Stimulated activated naive CD4-positive, alpha-beta T cell (primary cell): ENCODE data around the gene TBC1D1.
"Not testable (repeated sequence)": the region's sequence is repeated elsewhere in the genome, so short reads cannot be mapped to it uniquely, and the experiment has no call there.

Experiments
- DNase-seq, 6 experiments: peaks; one replicate each; lab custom pipeline; 2025; lab: John Stamatoyannopoulos, UW

Gene TBC1D1

DNA sequence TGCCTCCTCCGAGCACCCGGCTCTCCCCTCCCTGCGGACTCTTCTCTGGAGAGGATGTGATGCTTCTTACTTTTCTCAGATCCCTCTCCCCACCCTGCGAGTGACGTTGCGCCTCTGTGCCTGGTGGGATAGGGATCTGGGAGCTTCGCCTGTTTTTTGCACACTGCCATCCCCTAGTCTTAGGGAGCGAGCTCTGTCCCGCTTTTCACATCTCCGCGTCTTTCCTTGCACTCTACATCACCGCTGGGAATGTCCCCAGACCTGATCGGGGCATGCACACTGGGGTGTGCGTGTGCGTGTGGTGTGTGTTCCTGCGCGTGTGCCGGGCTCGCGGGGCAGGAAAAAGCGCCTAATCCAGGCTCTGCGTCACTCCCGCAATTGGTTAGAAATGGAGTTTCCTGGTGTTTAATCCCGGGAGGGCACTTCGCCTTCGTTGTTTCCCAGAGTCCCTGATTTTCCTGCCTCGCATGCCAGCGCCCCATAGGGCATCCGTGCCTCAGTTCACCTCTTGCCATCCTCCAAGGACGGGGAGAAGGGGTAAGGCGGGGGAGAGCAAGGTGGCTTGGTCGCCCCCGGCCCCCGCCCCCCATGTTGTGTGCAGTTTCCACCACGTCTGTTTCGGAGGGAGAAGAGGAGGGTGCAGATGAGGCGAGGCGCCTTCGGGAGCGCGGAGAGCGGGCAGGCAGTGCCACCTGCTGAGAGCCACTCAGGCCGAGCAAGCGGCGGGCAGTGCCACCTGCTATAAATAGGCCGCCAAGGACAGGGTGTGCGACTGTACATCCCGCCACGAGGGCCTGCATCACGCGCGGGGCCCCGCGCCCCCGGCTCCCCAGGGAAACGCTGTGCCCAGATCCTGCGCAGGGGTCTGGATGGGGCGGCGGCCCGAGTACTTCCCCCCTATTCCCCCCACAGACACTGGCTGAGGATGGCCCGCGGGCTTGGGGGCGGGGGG, 759 bp upstream of the TBC1D1 start:
- peak in 4 of 6 experiments; percentile 24 to 35 (median 28) for DNase-seq

DNA sequence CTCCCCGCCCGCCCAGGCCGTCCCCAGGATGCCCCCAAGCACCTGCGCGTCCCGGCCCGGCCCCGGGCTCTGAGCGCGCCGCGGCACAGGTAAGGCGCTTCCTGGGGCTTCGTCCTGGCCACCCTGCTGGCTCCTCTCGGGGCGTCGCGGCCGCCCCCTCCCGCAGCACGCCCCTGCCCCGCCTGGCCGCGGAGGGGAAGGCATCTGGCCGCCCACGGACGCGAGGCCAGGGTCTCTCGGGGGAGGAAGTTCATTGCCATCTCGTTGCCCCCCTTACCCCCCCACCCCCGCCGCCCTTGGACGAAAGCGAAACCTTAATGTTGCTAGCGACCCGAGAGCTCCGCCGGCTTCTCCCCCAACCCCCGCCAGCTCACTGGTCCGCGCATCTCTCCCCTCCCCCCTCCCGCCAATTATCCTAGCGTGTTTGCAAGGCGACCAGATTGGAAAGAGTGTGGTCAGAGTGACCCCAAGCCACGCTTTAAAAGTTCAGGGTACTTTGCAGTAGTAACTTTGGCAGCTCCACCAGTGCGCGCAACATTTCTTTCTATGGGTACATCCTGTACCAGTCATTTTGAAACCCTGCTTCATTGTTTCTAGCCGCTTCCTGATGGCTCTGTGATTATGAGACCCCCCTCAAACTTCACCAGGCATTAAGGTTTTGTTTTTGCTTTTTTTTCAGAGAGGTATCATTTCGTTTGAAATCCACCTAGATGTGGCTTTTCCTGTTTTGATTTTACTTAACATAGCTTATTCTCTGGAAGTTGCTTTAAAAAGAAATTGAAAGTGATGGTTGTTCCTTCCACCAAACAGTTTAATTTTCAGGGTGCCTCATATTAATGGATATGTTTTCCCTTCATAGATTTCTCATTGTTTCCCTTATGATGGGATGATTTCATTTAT, 626 bp downstream of the TBC1D1 start:
- peak; percentile 31 to 75 (median 60) for DNase-seq

DNA sequence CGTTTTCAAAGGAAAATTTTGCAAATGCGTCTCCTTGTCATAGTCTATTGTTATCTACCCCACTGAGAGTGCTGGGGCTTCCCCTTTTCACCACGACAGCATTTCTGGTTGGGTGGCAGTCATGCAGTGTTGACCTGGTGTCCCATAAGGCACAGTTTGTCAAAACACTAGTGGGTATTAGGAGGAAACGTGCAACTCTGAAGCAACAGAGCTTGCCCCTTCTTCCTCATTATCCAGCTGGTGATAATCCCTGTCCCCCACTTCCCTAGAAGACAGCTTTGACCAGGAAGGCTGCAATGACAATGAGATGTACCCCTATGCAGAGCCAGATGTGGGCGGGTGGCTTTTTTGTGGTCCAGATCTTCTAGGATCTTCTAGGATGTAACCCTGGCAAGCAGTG, 1.8 kb downstream of the TBC1D1 start:
- peak in 2 of 6 experiments; percentile 9 to 26 for DNase-seq

DNA sequence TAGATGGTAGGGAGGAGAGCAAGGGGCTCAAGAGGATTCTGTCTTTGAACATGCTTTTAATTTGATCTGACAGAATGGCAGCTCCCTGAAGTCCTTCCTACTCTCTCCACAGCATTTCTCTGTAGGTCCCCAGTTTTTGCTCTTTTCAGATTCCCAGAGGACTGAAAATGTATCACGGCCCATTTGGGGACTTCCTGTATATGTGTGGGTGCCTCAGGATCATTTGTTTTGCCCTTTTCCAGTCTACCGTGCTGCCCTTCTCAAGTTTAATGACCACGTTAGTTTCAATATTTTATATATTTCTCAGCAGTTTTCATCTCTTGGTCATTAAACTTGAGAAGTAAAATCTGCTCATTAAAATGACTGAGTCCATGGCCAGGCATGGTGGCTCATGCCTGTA, 2.3 kb downstream of the TBC1D1 start:
- DNase-seq = no peak

DNA sequence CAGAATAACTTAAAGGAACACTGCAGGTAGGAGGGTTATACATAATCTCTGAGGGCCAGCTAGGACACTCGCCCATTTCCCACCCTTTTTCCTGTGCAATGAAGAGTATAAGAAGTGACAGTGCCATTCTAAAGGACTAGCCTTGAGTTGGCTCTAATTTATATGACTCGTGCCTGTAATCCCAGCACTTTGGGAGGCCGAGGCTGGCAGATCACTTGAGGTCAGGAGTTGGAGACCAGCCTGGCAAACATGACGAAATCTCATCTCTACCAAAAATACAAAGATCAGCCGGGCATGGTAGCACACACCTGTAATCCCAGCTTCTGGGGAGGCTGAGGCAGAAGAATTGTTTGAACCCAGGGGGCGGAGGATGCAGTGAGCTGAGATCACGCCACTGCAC, 4.4 kb downstream of the TBC1D1 start:
- DNase-seq = no peak

DNA sequence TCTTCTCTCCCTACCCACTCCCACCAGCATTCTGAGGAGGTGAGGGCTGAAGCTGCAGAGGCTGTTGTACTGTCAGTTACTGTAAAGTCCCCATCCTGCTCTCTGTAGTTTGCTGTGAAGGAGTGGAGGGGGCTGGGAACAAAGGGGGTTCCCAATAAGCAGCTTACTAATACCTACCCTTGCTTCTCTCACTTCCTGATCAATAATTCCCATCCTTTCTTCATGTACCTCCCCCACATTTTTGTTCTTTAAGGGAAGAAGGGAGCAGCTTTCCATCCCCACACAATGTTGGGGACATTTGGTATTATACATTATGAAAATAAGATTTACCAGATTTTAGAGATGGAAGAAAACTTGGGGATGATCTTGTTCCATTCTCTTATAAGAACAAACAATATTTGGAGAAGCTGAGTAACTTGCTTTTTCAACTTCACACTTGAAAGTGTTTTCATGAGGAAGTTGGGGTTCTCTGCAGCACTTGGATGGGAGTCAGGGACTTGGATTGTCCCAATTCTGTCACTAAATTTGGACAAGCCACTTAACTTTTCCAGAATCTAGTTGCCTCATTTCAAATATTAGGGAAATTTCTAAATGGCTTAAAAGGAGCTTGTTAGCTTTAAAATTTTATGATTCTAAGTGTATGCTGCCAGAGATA, 5.4 kb downstream of the TBC1D1 start:
- DNase-seq = no peak

DNA sequence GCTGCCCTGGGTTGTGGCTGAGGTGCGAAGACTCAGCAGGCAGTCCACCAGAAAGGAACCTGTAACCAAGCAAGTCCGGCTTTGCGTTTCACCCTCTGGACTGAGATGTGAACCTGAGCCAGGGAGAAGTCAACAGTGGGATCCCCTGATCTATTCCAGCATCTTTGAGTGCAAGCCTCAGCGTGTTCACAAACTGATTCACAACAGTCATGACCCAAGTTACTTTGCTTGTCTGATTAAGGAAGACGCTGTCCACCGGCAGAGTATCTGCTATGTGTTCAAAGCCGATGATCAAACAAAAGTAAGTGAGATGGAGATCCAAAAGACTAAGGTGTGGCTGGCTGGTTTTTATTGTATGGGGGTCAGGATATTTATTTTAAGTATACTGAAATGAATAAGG, 11.3 kb downstream of the TBC1D1 start:
- DNase-seq = no peak

DNA sequence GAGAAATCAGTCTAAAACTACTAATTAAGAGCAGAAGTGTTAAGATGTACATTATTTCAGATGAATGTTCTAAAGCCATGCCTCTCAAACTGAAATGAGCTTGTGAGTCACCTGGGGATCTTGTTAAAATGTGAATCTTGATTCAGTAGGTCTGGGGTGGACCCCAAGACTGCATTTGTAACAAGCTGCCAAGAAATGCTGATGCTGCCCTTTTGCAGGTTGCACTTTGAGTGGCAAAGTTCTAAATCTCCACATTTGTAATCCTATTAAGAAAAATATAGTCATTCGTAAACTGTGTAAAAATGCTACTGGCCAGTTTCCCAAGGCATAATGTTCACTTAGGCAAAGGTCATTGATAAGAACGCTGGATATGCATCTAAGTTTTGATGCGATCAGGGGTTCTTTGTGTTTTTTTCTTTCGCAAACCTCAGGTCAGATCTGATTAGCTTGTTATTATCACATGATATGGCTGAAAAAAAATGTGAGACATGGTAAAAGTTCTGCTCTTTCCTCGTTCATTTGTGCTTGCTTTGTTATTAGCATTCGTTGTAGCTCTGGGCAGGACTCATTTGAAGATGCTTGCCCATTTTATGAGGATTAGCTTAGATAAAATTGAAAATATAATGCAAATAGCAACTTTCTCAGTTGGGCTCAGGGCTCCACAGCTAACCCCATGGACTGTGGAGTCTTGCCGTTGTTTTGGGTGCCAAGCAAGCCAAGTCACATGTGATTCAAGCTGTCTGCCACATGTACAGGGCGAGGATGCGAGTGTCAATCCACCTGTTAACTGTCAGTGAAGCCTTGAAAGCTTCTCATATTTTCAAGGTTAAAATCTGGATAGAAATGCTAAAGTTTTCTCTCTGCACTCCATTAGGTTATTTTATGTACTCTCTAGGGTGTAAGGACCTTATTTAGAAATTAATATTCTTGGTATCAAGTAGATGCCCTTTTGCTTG, 12.1 kb downstream of the TBC1D1 start:
- no peak for DNase-seq

DNA sequence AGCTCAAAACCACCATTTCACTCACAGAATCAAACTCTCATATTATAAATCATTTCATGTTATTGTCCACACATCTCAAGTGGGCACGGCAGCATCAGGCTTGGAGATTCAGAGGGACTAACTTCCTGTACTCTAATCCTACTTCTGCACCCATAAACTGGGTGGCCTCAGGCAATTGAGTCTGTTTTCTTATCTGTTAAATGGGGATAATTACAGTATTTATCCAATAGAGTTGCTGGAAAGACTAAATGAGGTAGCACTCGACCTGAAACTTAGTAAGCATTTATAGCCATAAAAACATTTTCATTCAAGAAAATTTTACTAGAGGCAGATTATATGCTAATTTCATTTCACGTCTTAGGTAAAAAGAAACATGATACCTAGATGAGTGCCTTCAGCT, 13.0 kb downstream of the TBC1D1 start:
- no peak for DNase-seq

DNA sequence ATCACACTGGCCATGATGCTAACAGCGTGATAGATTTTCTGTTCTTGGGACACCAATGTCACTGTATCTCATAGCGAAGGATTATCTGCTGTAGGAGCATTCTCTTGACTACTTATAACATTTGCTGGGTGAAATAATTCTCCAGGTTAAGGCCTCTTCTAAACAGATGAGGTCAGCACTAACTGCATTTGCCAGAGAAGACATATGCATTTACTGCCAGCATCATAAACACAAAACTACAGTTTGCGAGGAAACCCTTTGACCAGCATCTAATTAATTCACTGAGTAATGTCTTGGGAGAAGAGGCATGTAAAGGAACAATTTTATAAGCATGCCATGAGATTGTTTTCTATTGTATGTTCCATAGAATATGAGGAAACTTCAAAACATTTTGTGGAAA, 13.9 kb downstream of the TBC1D1 start:
- DNase-seq = no peak

DNA sequence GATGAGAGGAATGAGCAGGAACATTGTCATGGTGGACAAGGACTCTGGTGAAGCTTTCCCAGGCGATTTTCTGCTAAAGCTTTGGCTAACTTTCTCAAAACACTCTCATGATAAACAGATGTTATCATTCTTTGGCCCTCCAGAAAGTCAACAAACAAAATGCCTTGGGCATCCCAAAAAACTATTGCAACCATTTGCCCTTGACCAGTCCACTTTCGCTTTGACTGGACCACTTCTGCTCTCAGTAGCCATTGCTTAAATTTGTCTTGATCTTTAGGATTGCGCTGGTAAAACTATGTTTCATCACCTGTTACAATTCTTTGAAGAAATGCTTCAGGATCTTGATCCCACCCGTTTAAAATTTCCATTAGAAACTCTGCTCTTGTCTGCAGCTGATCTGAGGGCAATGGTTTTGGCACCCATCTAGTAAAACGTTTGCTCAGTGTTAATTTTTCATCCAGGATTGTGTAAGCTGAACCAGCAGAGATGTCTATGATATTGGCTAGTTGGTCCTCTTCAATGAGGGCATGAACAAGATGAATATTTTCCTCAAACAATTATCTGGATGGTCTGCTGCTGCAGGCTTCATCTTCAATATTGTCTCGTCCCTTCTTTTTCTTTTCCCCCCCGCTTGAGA, 14.8 kb downstream of the TBC1D1 start:
- DNase-seq = no peak

DNA sequence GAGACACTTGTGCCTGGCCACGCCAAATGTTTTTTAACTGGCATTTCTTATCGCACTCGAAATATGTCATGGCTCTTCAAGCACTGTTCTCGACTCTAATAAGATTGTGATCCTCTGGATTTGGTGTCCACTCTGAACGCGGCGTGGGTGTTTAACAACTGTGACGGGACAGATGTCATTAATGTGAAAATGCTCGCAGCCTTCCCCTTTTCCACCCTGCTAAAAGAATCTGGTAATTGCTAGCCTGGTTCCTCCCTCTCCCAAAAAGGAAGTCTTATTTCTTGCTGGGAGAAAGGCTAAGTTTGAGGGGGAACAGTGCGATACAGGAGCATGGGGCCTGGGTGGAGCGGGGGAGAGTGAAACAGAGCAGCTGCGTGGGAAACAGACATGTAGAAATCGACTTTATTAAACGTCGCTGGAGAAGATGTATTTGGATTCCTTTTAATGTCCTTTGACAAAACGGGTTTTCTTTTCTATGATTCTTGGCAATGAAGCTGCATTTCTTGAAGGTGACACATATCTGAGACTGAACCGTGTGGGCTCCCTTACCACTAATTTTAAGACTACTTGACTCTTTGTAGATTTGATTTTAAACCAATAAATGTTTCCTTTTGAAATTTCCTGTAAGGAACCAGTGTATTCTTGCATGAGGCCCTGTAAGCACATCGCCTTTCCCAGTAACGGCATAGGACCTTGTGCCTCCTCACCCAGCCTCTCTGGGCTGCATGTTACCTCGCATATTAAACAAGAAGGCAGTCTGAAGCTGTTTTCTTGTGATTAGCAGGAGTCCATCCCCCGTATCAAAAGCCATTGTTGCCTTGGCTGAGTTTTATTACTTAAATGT, 17.8 kb downstream of the TBC1D1 start:
- DNase-seq = no peak

DNA sequence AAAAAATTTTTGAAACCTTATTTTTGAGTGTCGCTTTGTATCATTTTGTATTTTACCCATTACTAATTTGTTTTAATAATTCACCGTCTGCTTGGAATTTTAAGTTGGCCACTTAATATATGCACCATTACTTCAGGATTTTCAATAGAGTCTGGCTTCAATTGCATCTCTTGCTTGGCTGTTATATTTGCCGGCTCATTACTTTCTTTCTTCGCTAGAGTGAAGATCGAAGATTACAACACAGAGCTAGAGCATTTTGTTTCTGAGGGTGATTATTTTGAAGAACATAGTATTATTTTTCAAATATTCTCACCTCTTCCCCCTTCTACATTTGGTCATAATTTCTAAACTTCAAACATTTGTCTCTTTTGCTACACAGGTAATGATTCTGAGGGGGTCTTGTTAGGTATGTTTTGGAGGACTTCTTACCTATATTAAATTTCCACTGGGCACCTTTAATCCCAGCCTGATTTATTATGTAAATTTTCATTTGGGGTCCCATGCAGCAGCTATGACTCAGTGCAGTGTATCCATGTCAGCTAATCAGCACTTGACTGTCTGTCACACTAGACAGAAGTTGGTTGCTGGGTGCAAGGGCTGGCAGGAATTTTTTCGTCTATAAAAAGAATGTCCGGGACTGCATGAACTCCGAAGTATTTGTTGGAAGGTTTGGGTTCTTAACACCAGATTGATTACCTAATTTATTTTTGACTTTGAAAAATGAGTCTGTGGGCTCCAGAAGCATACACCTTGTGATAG, 18.6 kb downstream of the TBC1D1 start:
- no peak for DNase-seq

DNA sequence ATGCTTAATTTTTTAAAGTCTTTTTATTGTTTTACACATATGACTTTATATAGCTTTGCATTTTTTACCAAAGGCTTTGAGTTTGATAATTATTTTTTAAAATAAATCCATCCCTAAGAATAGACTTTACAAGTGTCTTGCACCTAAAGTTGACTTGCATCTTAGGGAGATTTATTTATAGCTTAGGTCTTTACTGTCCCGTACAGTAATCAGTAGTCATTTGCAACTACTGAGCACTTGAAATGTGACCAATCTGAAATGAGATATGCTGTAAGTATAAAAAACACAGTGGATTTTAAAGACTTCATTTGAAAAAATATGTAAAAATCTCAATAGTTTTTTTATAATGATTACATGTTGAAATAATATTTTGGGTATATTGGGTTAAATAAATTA, 19.2 kb downstream of the TBC1D1 start:
- DNase-seq = no peak

DNA sequence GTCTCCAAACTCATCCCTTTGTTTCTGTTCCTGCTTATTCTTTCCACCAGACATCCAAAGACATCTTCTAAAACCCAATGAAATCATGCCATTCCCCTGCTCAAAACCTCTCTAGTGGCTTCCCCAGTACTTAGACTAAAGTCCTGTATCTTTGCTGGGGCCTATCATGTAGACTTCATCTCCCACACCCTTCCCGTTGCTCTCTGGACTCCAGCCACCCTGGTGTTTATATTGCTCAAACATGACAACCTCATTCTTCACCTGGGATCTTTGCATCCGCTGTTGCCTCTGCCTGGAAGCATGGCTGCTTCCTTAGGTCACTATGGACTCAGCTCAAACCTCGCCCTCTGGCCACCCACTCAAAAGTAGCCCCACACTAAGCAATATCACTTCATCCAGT, 23.7 kb downstream of the TBC1D1 start:
- DNase-seq = no peak

DNA sequence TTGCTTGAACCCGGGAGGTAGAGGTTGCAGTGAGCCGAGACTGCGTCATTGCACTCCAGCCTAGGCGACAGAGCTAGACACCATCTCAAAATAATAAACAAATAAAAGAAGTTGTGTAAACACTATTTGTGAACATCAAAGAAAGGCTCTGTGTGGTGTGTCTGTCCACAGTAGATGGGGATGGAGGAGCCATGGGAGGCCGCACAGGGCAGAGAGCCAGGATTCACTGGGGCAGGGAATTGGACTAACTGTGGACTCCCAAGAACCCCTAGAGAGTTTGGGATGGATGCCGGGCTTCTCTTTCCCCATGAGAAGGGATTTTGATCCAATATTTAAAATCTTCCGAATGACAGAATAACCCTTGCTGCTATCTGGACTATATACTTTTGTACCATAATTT, 26.5 kb downstream of the TBC1D1 start:
- DNase-seq = no peak

DNA sequence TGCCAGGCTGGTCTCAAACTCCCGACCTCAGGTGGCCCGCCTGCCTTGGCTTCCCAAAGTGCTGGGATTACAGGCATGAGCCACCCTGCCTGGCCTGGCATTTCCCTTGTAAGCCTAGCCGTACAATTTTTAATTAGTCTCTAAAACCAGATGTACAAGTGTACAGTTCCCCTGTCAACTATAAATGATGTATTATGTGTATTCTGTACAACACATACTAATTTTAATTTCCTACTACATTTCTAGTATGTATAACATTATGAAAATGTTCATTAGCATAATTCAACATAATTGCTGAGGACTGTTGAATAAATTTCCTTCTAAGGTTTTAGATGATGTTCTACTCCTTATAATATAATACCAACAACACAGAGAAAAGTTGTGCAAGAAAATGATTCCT, 27.8 kb downstream of the TBC1D1 start:
- no peak for DNase-seq

DNA sequence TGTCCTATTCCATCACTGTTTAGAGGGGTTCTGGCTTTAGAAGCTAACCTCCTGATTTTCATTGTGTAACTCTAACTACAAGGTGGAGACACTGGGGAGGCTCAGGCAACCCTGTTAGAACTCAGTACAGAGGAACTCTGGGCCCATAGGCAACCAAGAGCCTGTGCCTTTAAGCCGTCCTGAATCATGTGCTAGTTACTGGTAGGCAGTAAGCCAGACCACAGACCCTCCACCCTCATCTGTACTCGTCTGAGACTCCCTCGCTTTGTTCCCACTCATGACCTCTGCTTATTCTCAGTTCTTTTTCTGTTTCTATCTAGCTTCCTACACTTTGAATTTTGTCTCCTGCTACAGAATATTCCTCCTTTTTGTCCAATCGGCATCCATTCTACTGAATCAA, 31.4 kb downstream of the TBC1D1 start:
- no peak for DNase-seq

DNA sequence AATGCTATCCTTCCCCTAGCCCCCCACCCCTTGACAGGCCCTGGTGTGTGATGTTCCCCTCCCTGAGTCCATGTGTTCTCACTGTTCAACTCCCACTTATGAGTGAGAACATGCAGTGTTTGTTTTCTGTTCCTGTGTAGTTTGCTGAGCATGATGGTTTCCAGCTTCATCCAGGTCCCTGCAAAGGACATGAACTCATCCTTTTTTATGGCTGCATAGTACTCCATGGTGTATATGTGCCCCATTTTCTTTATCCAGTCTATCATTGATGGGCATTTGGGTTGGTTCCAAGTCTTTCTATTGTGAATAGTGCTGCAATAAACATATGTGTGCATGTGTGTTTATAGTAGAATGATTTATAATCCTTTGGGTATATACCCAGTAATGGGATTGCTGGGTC, 32.2 kb downstream of the TBC1D1 start:
- DNase-seq = not testable (repeated sequence)
